ENCODE measurements around the gene FANCC.
"Not testable (repeated sequence)": the region's sequence is repeated elsewhere in the genome, so short reads cannot be mapped to it uniquely, and the experiment has no call there.

DNA sequence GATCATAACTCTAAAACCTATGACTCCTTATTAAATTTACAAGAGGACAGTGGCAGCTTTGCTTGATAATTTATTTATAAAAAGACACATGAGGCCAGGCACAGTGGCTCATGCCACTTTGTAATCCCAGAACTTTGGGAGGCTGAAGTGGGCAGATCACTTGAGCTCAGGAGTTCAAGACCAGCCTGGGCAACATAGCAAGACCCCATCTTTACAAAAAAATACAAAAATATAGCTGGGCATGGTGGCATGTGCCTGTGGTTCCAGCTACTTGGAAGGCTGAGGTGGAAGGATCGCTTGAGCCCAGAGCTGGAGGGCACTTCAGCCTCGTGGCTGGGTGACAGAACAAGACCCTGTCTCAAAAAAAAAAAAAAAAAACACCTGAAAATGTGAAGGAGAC lies 114.5 kb downstream of the FANCC start:
- not testable (repeated sequence) for TF ChIP-seq POLR2A (IDR thresholded peaks at IDR 0.05)
- TF ChIP-seq, protein P1, sequence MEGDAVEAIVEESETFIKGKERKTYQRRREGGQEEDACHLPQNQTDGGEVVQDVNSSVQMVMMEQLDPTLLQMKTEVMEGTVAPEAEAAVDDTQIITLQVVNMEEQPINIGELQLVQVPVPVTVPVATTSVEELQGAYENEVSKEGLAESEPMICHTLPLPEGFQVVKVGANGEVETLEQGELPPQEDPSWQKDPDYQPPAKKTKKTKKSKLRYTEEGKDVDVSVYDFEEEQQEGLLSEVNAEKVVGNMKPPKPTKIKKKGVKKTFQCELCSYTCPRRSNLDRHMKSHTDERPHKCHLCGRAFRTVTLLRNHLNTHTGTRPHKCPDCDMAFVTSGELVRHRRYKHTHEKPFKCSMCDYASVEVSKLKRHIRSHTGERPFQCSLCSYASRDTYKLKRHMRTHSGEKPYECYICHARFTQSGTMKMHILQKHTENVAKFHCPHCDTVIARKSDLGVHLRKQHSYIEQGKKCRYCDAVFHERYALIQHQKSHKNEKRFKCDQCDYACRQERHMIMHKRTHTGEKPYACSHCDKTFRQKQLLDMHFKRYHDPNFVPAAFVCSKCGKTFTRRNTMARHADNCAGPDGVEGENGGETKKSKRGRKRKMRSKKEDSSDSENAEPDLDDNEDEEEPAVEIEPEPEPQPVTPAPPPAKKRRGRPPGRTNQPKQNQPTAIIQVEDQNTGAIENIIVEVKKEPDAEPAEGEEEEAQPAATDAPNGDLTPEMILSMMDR (IDR thresholded peaks at IDR 0.05), result not testable (repeated sequence)
